NK-92 treated with Interleukin-12 subunit alpha and Interleukin-12 subunit beta, amount 100 ng/mL, for 24 hours (cell line): Measurements from ENCODE around the gene SMG5.

Experiments used
- DNase-seq: peaks from one replicate; lab custom pipeline; 2025; lab: John Stamatoyannopoulos, UW

The SMG5 gene

DNA sequence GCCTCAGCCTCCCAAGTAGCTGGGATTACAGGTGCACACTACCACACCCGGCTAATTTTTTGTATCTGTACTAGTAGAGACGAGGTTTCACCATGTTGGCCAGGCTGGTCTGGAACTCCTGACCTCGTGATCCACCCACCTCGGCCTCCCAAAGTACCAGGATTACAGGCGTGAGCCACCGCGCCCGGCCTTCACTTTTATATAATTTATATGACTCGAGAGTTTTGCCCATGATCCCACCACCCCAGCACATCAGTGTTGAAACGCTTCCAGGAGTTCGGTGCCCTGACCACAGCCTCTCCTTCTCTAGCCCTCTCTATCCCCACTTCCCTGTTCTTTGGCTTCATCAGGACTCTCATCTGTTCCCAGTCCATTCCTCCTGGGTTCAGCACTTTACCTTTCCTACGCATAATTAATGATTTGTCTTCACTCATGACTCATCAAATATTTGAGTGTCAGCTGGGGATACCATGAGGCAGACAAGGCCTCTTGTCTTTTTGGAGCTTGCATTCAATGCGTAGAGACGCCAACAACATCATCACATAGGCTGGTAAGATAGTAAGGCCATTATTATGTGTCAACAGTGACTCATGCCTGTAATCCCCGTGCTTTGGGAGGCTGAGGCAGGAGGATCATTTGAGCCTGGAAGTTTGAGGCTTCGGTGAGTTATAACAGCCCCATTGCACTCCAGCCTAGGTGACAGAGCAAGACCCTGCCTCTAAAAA, 68.4 kb downstream of the SMG5 start:
- no peak for DNase-seq

DNA sequence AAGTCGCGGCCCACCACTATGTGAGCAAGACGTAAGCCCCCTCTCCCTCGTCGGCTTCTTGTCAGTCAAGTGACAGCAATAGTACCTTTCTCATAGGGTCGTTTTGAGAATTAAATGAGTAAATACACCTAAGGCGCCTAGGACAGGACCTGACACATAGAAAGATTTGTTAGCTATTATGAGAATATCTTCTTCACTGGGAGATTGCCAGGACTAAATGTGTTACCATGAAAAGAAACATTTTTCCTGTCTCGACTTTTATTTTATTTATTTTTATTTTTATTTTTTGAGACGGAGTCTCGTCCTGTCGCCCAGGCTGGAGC, 69.0 kb downstream of the SMG5 start:
- no peak for DNase-seq

DNA sequence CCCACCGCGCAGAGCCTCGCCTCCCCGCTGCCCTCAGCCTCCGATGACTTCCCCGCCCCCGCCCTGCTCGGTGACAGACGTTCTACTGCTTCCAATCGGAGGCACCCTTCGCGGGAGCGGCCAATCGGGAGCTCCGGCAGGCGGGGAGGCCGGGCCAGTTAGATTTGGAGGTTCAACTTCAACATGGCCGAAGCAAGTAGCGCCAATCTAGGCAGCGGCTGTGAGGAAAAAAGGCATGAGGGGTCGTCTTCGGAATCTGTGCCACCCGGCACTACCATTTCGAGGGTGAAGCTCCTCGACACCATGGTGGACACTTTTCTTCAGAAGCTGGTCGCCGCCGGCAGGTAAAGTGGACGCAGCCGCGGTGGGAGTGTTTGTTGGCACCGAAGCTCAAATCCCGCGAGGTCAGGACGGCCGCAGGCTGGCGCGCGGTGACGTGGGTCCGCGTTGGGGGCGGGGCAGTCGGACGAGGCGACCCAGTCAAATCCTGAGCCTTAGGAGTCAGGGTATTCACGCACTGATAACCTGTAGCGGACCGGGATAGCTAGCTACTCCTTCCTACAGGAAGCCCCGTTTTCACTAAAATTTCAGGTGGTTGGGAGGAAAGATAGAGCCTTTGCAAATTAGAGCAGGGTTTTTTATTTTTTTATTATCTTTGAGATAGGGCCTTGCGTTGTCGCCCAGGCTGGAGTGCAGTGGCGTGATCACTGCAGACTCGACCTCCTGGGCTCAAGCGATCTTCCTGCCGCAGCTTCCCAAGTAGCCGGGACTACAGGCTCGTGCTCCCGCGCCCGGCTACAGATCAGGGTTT, 69.6 kb downstream of the SMG5 start, which contains the start of gene PMF1:
PMF1 (plus strand) TSS at position 175 of the 811 bp plus-strand sequence; CDS start at position 184, 9 bp downstream.
- peak; percentile 96 for DNase-seq

DNA sequence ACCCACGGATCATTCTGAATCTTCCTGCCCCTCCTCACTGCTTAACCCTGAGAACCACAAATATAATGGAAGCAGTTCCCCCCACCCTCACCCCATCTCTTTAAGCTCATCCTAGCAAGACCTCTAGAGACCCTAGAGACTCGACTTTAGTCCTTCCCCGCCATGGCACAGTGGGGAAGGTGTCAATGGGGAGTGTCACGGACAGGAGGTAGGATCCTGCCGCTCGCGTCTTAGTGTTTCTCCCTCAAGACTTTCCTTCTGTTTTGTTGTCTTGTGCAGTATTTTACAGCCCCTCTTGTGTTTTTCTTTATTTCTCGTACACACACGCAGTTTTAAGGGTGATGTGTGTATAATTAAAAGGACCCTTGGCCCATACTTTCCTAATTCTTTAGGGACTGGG, 70.5 kb downstream of the SMG5 start:
- no peak for DNase-seq

DNA sequence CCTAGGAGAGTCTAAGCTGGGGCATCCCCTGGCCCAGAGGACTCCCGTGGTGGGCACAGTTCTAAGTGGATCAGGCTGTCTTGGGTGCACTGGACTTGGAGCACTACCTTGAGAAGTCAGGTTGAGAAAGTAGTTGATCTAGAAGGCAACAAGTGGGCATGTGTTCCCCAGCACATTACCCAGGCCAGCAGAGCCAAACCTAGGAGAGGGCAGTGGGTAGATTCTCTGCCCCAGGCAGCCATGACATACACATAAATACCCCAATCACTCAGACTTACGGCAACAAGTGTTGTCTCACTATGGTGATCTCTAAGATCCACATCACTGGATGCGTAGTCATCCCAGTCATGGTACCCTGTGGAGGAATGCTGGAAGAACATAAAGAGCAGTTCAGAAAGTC, 71.4 kb downstream of the SMG5 start:
- no peak for DNase-seq

DNA sequence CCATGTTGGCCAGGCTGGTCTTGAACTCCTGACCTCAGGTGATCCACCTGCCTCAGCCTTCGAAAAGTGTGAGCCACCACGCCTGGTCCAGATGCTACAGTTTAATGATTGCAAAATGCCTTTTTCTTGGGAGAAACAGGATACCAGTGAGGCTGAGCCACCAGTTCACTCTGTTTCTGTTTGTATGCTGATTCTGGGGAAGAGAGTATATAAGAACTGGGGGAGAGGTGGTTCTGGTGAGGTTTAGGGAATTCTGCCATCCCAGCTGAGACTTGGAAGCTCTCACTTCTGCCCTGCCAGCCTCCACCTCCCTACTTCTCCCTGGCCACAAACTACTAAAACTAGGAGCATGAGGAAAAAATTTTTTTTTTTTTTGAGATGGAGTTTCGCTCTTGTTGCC, 77.9 kb downstream of the SMG5 start:
- no peak for DNase-seq

DNA sequence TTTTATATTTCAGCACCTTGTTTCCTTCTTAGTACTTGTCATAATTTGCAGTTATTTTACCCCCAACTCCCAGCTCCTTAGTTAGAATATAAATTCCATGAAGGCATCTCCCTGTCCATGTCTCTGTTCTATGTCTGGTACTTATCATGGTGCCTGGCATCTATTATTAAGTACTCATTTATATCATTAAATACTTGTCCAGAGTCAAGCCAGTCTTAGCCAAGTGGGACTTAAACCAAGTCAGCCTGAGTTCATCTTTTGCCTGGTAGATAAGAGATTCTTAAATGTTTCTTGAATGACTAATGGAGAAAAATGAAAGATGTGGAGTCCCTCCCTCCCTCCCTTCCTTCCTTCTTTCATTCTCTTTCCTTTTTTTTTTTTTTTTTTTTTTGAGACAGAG, 79.3 kb downstream of the SMG5 start:
- no peak for DNase-seq

DNA sequence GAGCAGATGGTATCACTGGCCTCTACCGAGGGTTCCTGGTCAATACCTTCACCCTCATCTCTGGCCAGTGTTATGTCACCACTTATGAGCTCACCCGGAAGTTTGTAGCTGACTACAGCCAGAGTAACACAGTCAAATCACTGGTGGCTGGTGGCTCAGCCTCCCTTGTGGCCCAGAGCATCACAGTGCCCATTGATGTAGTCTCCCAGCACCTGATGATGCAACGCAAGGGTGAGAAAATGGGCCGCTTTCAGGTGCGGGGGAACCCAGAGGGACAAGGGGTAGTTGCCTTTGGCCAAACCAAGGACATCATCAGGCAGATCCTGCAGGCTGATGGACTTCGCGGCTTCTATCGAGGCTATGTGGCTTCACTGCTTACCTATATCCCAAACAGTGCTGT, 82.6 kb downstream of the SMG5 start:
- DNase-seq, result peak; percentile 36
